ENCODE data around the gene PCDH19. TPM values are rescaled to one million over a fixed set of nuclear protein-coding genes. Genes with fewer than 3 reads are reported as not detected.

The PCDH19 gene
- total RNA-seq, 1 experiment from 2014 or later, result 0.08 TPM

DNA sequence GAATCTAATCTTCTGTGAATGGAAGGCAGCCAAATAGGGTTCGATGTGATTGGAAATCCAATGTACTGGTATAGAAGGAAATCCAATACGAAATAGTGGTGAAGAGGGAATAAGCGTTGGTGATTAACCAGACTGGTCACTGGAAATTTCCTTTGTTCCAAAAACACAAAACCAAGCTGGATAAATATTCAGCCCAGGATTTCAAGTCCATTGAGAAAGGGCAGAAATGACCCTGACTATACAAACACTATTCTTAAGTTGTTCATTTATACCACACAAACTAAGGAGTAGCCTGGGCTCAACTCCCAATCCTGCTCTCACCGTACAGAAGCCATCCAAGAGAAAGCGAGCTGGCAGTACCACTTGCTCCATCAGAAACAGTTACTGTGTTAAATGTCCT, 32.2 kb downstream of the PCDH19 start:
- TF ChIP-seq, protein P1, sequence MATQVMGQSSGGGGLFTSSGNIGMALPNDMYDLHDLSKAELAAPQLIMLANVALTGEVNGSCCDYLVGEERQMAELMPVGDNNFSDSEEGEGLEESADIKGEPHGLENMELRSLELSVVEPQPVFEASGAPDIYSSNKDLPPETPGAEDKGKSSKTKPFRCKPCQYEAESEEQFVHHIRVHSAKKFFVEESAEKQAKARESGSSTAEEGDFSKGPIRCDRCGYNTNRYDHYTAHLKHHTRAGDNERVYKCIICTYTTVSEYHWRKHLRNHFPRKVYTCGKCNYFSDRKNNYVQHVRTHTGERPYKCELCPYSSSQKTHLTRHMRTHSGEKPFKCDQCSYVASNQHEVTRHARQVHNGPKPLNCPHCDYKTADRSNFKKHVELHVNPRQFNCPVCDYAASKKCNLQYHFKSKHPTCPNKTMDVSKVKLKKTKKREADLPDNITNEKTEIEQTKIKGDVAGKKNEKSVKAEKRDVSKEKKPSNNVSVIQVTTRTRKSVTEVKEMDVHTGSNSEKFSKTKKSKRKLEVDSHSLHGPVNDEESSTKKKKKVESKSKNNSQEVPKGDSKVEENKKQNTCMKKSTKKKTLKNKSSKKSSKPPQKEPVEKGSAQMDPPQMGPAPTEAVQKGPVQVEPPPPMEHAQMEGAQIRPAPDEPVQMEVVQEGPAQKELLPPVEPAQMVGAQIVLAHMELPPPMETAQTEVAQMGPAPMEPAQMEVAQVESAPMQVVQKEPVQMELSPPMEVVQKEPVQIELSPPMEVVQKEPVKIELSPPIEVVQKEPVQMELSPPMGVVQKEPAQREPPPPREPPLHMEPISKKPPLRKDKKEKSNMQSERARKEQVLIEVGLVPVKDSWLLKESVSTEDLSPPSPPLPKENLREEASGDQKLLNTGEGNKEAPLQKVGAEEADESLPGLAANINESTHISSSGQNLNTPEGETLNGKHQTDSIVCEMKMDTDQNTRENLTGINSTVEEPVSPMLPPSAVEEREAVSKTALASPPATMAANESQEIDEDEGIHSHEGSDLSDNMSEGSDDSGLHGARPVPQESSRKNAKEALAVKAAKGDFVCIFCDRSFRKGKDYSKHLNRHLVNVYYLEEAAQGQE (IDR thresholded peaks at IDR 0.05; ENCODE audit: insufficient read depth in 1 of 2, low read depth in 2 of 2, low read length in 1 of 2), result no peak
- TF ChIP-seq POLR2AphosphoS5 (IDR thresholded peaks at IDR 0.05; ENCODE audit: low read depth, low read length) (no peak), SIN3A (IDR thresholded peaks at IDR 0.05; ENCODE audit: borderline replicate concordance, insufficient read depth, low read depth, low read length) (no peak), TCF7L2 (IDR thresholded peaks at IDR 0.05; ENCODE audit: low read depth, low read length) (no peak)
- TF ChIP-seq, protein P2, sequence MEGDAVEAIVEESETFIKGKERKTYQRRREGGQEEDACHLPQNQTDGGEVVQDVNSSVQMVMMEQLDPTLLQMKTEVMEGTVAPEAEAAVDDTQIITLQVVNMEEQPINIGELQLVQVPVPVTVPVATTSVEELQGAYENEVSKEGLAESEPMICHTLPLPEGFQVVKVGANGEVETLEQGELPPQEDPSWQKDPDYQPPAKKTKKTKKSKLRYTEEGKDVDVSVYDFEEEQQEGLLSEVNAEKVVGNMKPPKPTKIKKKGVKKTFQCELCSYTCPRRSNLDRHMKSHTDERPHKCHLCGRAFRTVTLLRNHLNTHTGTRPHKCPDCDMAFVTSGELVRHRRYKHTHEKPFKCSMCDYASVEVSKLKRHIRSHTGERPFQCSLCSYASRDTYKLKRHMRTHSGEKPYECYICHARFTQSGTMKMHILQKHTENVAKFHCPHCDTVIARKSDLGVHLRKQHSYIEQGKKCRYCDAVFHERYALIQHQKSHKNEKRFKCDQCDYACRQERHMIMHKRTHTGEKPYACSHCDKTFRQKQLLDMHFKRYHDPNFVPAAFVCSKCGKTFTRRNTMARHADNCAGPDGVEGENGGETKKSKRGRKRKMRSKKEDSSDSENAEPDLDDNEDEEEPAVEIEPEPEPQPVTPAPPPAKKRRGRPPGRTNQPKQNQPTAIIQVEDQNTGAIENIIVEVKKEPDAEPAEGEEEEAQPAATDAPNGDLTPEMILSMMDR (IDR thresholded peaks at IDR 0.05), result no peak
- no peak for DNase-seq (ENCODE audit: low read depth, low spot score)
- H3K4me3 ChIP-seq (ENCODE audit: low read depth in 2 of 2, low read length in 2 of 2), result no peak overlapping the region
- H3K27me3 ChIP-seq (ENCODE audit: control insufficient read depth, insufficient read depth, low read length), result no peaks in the 10 kb centered on the region
- intact Hi-C loops (cut with micrococcal nuclease; ENCODE audit: unreplicated experiment) (no loop called here), in situ Hi-C loops (cut with HindIII; ENCODE audit: low pct_unique_long_range_greater_than_20kb, low sequenced_read_pairs) (no loop called here)
- H3K36me3 ChIP-seq (ENCODE audit: control insufficient read depth, insufficient read depth, low read length), result no peaks in the 10 kb centered on the region
- CTCF ChIA-PET, result interaction anchor here (1.0 to 1.7 kb wide), 2 partner anchors 10 to 35 kb away, joined by 3 to 6 read pairs; no protein-coding TSS in a partner anchor
- ATAC-seq, result no peak
- no peaks in the 10 kb centered on the region for H3K9me3 ChIP-seq (ENCODE audit: control insufficient read depth, insufficient read depth, low read depth, low read length)
- POLR2A ChIA-PET, result no interaction called here
- H3K4me1 ChIP-seq (ENCODE audit: control insufficient read depth, insufficient read depth, low read length), result no peaks in the 10 kb centered on the region
- H3K27ac ChIP-seq (ENCODE audit: low read length), result no peak overlapping the region
- no TSS peak for BruUV-seq (replicated peaks)

DNA sequence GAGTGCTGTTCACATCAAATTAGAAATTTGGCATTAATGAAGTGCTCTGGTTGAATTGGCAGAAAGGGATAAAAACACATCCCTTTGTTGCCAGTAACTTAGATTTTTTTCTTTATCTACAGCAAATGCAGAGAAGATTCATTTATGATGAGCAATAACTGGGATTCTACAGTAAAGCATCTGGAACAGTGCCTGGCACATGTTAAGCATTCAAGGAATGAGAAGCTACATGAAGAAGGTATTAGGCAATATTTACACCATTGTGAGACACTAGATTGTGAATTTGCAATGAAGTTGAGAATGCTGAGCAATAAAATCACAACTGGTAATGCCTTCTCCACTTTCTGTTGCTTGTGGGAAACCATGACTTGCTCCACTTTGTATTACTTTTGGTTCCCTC, 33.5 kb downstream of the PCDH19 start:
- Histone ChIP-seq H3K27ac (ENCODE audit: low read length) (no peak overlapping the region), H3K4me1 (ENCODE audit: control insufficient read depth, insufficient read depth, low read length) (no peaks in the 10 kb centered on the region), H3K27me3 (ENCODE audit: control insufficient read depth, insufficient read depth, low read length) (no peaks in the 10 kb centered on the region), H3K4me3 (ENCODE audit: low read depth in 2 of 2, low read length in 2 of 2) (no peak overlapping the region), H3K9me3 (ENCODE audit: control insufficient read depth, insufficient read depth, low read depth, low read length) (no peaks in the 10 kb centered on the region), H3K36me3 (ENCODE audit: control insufficient read depth, insufficient read depth, low read length) (no peaks in the 10 kb centered on the region)
- BruUV-seq (replicated peaks), result no TSS peak
- no peak for DNase-seq (ENCODE audit: low read depth, low spot score)
- intact Hi-C loops (cut with micrococcal nuclease; ENCODE audit: unreplicated experiment) (no loop called here), in situ Hi-C loops (cut with HindIII; ENCODE audit: low pct_unique_long_range_greater_than_20kb, low sequenced_read_pairs) (no loop called here)
- CTCF ChIA-PET, result no interaction called here
- no peak for ATAC-seq
- TF ChIP-seq SIN3A (IDR thresholded peaks at IDR 0.05; ENCODE audit: borderline replicate concordance, insufficient read depth, low read depth, low read length), result no peak
- TF ChIP-seq, protein P1 (IDR thresholded peaks at IDR 0.05; ENCODE audit: insufficient read depth in 1 of 2, low read depth in 2 of 2, low read length in 1 of 2), result no peak
- POLR2A ChIA-PET, result no interaction called here

Data from Panc1 (cell line).